ENCODE results near the gene C1orf185.
A peak's percentile ranks its signal among the peaks of the same experiment; 100 is the strongest.
"Not testable (repeated sequence)": the region's sequence is repeated elsewhere in the genome, so short reads cannot be mapped to it uniquely, and the experiment has no call there.

C1orf185 gene

DNA sequence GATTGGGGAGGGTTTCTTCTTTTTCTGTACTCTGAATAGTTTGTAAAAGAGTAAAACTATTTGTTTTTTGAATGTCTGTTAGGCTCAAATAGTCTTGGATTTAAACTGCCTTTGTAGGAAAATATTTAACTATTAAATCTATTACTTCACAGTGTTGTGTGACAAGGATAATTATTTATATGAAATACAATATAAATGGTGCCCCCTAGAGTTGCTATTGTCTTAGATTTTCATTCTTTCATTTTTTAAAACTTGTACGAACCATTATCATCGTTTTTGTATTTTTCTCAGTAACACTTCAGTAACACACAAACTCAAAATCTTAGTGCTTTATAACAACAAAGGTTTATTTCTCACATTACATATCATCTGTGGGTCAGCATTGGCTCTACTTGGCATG, 37.4 kb downstream of the C1orf185 start:
- no peak for DNase-seq

DNA sequence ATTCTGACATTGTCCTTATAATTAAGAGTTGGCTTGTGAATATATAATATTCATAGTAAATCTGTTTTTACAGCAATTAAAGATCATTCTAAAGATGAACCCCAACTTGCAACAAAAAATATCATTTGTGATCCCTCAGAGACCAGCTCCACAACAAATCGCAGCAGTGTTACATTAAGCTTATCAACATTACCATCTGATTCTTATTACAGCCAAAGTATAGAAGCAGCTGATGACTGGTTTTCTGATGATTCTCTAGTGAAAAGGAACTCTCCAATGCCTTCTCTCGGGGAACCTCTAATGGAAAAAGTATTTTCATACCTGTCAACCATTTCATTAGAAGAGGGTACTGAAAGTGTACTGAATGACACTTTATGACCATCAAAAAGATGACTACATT, 45.4 kb downstream of the C1orf185 start:
- DNase-seq = no peak

DNA sequence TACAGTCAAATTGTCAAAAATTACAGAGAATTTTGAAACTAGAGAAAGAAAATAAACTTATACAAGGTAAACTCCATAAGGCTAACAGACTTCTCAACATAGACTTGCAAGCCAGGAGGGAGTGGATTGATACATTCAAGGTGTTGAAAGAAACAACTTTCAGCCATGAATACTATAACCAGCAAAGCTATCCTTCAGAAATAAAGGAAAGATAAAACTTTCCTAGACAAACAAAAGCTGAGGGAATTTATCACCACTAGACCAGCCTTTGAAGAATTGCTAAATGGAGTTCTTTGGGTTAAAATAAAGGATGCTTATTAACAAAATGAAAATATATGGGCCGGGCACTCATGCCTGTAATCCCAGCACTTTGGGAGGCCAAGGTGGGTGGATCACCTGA, 52.7 kb downstream of the C1orf185 start:
- DNase-seq = no peak

DNA sequence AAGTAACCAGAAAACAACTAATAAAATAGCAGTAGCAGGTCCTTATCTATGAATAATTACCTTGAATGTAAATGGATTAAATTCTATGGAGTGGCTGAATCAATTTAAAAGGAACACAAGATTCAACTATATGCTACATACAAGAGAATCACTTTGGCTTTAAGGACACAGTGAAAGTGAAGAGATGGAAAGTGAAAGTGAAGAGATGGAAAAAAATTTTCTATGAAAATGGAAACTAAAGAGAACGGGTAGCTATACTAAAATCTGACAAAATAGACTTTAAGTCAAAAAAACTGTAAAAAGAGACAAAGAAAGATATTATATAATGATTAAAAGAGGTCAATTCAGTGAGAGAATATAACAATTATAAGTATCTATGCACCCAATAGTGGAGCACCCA, 54.7 kb downstream of the C1orf185 start:
- no peak for DNase-seq

DNA sequence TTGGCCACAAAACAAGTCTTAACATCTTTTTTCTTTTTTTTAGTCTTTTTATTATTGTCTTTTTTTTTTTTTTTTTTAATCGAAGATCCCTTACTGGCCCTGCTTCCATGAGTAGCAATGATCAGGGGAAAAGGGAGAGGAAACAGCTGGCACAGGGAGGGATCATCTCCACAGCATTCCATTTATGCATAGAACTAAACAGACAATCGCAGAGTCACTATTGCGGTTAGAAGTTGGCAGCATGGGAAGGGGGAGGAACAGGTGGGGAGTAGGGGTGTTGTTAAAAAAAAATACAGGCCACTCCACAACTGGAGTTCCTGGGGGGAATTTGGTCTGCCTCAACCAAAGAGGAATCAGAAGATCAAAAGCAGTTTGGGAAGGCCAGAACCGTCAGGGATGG, 55.4 kb downstream of the C1orf185 start:
- no peak for DNase-seq

DNA sequence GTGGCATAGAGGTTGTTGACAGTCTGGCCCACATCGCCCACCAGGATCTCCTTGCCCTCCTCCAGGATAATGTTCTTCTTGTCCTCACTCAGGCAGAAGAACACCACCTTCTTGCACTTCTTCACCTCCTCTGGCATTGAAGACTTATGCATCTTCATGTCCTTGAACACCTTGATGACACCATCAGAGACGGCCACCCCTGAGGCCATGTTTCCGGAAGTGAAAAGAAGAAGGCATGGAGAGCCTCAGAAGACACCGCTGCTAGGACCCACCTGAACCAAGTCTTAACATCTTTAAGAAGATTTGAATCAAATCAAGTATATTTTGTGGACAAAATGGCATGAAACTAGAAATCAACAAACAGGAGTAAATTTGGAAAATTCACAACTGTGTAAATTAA, 56.2 kb downstream of the C1orf185 start:
- DNase-seq = no peak

DNA sequence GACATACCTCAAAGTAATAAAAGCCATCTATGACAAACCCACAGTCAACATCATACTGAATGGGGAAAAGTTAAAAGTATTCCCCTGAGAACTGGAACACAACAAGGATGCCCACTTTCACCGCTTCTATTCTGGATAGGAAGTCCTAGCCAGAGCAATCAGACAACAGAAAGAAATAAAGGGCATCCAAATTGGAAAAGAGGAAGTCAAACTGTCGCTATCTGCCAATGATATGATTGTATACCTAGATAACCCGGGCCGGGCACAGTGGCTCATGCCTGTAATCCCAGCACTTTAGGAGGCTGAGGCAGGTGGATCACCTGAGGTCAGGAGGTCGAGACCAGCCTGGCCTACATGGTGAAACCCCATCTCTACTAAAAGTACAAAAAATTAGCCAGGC, 60.5 kb downstream of the C1orf185 start:
- DNase-seq = not testable (repeated sequence)

DNA sequence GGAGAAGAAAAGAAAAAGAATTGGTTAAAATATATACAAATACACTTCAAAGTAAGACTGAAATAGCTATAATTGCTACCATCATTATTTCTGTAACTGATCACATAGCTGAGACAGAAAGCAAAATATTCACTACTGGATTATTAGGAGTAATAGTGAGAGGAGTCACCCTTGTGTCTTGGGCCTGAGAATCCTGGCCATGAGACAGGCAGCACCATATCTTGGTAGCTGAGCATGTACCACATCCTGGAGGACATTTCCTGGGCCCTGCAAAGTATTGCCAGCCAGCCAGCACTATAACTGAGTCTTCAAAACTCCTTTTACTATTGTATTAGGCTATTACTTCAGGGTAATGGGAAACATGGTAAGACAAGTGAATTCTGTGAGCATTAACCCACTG, 63.5 kb downstream of the C1orf185 start:
- no peak for DNase-seq

DNA sequence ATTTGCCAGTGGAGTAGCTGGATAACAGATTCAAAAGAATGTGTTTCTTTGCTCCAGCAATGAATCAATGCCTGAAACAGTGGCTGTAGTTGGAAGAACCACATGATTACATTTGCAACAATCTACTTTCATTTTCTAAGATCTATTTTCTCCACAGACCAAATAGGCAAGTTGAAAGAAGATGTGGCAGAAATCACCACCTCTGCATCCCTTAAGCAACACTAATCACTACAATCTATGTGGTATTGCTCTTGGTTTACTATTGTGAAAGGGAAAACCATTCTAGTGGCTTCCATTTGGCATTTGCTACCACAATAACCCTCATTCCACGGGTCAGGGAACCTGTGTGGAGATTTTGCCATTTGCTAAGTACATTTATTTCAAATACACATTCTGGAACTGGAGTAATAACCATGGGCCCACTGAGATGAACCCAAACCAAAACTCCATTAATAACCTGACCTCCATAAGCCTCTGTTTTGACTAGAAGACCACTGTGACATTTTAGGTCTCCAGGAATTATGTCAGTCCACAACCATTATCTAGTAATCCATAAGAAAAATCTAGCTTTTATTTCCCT, 66.3 kb downstream of the C1orf185 start:
- DNase-seq = no peak

DNA sequence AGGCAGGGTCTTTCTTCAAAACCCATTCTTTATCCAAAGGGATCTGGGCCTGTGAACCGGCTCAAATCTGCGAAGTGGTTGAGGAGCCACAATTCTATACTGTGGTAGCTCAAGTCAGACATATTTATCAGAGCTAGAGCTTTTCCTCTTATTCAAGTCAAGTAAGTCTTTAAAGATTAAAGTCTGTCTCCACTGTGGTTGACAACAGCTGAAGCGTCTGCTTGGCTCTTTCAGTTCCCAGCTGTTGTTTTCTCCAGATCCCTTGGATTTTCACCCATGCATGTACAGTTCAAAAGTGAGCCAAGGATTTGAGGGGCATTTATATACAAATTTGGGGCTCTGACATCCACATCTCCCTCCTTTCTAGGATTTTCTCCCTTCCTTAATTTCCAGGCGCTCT, 66.9 kb downstream of the C1orf185 start:
- no peak for DNase-seq

DNA sequence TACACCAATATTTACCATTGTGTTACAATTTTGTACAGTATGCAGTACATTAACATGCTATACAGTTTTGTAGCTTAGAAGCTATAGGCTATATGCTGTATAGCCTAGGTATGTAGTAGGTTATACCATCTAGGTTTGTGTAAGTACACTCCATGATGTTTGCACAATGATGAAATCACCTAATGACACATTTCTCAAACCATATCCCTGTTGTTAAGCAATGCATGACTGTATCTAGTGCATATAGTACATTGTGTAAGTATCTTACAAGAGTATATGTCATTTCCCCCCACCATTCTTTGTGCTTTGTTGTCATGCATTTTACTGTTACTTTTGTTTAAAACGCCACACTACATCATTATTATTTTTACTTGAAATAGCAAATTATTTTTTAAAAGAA, 68.3 kb downstream of the C1orf185 start:
- DNase-seq = no peak

DNA sequence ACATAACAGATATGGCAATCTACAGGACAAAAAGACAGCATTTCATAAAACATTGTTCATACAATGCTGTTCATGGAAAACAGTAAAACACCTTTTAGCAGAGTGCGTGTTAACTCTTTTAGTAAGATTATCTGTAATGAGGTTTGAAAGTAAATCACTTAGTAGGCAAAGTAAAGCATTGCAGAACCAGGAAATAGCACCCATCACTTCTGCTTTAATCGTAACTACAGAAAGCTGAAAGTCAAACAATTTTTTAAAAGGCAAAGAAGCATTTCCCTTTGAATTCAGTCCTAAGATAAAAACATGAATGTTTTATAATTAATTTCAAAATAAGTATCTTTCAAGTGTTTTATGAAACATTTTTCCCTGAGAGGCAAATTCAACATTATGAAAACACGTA, 70.8 kb downstream of the C1orf185 start:
- DNase-seq = no peak

DNA sequence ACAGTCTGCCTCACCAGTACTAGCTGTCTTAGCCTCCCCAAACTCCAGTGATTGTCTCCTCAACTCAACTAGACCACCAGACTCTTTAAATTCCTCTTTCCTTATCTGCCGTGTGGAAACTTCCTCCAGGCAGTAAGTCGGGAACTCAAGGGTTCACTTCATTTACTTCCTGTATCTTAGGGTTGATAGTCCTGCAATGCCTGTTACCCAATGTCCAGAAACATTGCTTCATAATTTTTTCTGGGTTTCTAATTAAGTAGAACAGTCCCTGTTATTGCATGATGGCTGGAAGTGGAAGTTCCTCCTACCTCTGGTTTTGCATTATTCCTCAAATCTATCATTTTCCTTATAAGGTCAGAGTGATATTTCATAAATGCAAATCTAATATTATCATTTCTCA, 73.2 kb downstream of the C1orf185 start:
- no peak for DNase-seq

DNA sequence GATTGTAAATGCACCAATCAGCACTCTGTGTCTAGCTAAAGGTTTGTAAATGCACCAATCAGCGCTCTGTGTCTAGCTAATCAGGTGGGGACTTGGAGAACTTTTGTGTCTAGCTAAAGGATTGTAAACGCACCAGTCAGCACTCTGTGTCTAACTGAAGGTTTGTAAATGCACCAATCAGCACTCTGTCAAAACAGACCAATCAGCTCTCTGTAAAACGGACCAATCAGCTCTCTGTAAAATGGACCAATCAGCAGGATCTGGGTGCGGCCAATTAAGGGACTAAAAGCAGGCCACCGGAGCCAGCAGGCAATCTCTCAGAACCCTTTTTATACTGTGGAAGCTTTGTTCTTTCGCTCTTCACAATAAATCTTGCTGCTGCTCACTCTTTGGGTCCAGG, 76.0 kb downstream of the C1orf185 start:
- not testable (repeated sequence) for DNase-seq

DNA sequence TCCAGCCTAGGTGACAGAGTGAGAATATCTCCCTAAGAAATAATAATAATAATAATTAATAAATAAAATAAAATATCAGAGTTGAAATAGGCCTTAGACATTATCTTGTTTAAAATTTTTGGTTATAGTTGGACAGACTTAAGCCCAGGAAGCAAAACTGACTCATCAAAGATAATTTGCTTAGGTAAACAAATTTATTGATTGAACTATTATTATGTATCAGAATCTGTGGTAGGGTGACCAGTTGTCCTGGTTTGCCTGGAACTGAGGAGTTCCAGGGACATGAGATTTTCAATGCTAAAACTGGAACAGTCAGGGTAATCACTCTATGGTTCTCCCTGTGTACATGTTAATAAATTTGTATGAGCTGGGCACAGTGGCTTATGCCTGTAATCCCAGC, 86.2 kb downstream of the C1orf185 start:
- no peak for DNase-seq

DNA sequence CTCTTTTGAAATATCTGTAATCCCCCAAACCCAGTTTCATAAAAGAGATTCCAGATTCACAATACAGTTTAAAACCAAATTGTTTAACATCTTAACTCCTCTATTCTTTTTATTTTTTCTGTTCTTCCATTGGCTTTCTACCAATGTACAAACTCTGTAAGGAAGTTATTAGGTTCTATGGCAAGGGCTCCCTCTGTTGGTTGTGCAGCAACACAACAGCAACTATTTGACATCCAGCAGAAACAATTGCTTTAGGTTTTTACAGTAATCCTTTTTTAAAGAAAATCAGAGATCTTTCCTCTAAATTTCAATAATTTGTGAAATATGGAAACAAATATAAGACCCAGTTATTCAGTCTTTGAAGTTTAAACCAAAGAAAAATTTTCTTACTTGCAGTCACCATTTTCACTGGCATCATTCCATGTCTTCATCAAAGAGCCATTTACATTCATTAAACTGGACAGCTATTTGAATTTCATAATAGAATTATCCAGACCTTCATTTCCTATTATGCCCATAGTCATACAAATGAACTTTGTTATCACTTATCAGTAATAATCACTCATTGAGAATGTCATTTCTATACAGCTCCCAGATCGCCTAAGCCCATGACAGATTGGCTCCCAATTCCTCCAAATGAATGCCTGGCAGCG, 87.5 kb downstream of the C1orf185 start:
- no peak for DNase-seq

DNA sequence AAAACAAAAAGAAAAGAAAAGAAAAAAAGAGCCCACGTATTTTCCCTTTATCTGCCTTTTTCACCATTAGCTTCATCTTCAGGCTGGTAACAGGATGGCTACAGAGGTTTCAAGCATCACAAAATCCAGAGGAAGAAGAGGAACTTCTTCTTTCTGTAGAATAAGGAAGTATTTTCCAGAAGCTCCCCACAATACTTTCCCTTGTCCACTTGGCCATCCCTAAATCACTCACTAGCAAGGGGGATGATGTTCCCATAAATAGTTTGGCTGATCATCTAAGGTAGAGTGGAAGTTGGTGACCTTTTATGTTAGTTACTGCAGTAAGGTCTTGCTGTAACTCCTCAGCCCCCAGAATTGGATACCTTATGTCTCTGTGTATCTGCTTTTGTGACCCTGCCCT, 88.9 kb downstream of the C1orf185 start:
- no peak for DNase-seq

DNA sequence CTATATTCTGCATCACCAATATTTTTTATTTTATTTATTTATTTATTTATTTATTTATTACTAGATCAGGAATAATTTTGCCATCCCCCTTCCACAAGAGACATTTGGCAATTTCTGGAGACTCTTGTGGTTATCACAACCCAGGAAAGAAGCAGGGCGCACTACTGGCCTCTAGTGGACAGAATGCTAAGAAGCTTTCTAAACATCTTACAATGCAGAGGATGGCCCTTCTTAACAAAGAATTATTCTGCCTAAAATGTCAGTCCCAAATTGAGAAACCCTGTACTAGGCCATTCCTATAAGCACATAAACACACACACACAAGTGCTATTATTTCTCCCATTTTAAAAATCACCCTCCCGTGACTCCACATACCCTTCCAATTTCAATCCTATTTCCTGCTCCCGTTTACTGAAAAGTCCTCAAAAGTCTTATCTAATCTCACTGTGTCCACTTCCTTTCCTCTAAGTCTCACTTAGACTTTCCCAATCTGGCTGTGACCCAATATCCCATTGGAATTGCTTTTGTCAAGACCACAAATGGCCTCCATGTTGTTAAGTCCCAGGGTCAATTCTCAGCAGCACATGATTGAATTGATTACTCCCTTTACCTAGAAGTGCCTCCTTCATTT, 90.3 kb downstream of the C1orf185 start:
- peak; percentile 26 for DNase-seq

DNA sequence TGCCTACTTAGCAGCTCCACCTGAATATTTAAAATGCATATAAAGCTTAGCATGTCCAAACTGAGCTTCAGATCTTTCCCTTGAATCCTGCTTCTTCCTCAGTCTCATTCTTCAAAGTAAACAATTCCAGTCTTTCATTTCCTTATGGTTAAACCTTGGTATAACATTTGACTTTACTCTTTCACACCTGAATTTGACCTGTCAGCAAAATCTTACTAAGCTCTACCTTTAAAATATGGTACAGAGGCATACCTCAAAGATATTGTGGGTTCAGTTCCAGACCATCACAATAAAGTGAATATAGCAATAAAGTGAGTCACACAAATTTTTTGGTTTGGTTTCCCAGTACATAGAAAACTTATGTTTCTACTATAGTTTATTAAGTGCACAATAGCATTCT, 91.5 kb downstream of the C1orf185 start:
- DNase-seq = no peak
